Measurements from ENCODE around the gene SLX4IP.

- TF ChIP-seq CTCF (IDR thresholded peaks at IDR 0.05) (no peak), HMGXB4 (CRISPR knock-in tag; IDR thresholded peaks at IDR 0.05) (no peak), IRF1 (CRISPR knock-in tag; IDR thresholded peaks at IDR 0.05) (no peak), MLX (CRISPR knock-in tag; IDR thresholded peaks at IDR 0.05) (no peak), RELA (CRISPR knock-in tag; IDR thresholded peaks at IDR 0.05; ENCODE audit: borderline replicate concordance) (no peak), TCF7 (CRISPR knock-in tag; IDR thresholded peaks at IDR 0.05; ENCODE audit: low read depth) (no peak), ATF3 (CRISPR knock-in tag; conservative IDR thresholded peaks at IDR 0.05) (no peak)
Measured at GRCh38 chr20:10541668-10542411, 106.7 kb downstream of the SLX4IP start.

All from WTC11 (cell line).